Measurements from ENCODE around the gene E4F1. TPM values are rescaled to one million over a fixed set of nuclear protein-coding genes. Genes with fewer than 3 reads are reported as not detected.

E4F1 gene
- total RNA-seq, 1 experiment from 2014 or later: 34.4 TPM

- peak; percentile 60; the same call in 1 of the 2 replicates for TF ChIP-seq ARID4B (CRISPR knock-in tag; IDR thresholded peaks at IDR 0.05; ENCODE audit: borderline replicate concordance)
- TF ChIP-seq ZNF416 (CRISPR knock-in tag; IDR thresholded peaks at IDR 0.05): peak; percentile 87
- TF ChIP-seq, protein P1, sequence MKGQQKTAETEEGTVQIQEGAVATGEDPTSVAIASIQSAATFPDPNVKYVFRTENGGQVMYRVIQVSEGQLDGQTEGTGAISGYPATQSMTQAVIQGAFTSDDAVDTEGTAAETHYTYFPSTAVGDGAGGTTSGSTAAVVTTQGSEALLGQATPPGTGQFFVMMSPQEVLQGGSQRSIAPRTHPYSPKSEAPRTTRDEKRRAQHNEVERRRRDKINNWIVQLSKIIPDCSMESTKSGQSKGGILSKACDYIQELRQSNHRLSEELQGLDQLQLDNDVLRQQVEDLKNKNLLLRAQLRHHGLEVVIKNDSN (CRISPR knock-in tag; IDR thresholded peaks at IDR 0.05): no peak
- TF ChIP-seq, protein P2, sequence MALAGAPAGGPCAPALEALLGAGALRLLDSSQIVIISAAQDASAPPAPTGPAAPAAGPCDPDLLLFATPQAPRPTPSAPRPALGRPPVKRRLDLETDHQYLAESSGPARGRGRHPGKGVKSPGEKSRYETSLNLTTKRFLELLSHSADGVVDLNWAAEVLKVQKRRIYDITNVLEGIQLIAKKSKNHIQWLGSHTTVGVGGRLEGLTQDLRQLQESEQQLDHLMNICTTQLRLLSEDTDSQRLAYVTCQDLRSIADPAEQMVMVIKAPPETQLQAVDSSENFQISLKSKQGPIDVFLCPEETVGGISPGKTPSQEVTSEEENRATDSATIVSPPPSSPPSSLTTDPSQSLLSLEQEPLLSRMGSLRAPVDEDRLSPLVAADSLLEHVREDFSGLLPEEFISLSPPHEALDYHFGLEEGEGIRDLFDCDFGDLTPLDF (CRISPR knock-in tag; IDR thresholded peaks at IDR 0.05): no peak
- TF ChIP-seq JAZF1 (CRISPR knock-in tag; IDR thresholded peaks at IDR 0.05): no peak
- no peak for TF ChIP-seq KAT7 (CRISPR knock-in tag; IDR thresholded peaks at IDR 0.05; ENCODE audit: borderline replicate concordance)
- no peak for TF ChIP-seq ZNF219 (CRISPR knock-in tag; IDR thresholded peaks at IDR 0.05; ENCODE audit: borderline replicate concordance)
- no peak for TF ChIP-seq GTF2I (CRISPR knock-in tag; conservative IDR thresholded peaks at IDR 0.05)
- peak; percentile 89 for TF ChIP-seq FOXP4 (CRISPR knock-in tag; IDR thresholded peaks at IDR 0.05)
- TF ChIP-seq OVOL2 (CRISPR knock-in tag; IDR thresholded peaks at IDR 0.05; ENCODE audit: borderline replicate concordance): no peak
- TF ChIP-seq ZNF121 (CRISPR knock-in tag; IDR thresholded peaks at IDR 0.05): no peak
- TF ChIP-seq TEAD1 (CRISPR knock-in tag; IDR thresholded peaks at IDR 0.05): no peak; the same call in 1 of the 2 replicates
- TF ChIP-seq, protein P3, sequence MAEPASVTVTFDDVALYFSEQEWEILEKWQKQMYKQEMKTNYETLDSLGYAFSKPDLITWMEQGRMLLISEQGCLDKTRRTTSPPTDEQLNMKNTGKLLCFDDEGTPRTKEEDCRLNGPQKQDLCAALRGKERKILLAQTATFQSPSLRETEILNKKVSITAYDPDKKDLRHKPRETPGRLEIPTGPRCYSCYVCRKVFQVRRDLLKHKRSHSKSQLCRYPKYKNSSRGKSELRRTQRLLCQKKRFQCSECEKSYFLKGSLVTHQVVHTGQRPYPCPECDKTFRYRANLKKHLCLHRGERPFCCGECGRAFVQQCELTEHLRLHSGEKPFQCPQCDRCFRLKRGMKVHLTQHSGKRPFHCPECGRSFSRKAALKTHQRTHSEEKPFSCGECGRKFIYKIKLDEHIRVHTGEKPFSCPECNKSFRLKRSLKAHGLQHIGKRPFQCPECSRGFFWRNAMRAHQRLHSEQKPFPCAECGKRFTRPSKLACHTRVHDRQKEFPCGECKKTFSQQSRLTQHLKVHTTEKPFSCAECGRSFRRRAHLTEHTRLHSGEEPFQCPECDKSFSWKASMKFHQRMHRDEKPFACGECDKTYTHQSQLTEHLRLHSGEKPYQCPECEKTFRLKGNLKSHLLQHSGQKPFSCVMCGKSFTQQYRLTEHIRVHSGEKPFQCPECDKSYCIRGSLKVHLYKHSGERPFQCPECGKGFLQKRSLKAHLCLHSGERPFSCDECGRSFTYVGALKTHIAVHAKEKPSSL (CRISPR knock-in tag; conservative IDR thresholded peaks at IDR 0.05): no peak
- peak; percentile 54; the same call in 1 of the 2 replicates for TF ChIP-seq CREB1 (CRISPR knock-in tag; IDR thresholded peaks at IDR 0.05)
- no peak for TF ChIP-seq PRRX2 (CRISPR knock-in tag; IDR thresholded peaks at IDR 0.05)
These were observed at the start of gene E4F1 (continued) for GRCh38 chr16:2223221-2223941.

- H3K27ac Mint-ChIP-seq: no peak overlapping the region
- DNase-seq (ENCODE audit: low spot score) (no peak), ATAC-seq (no peak)
- H3K36me3 Mint-ChIP-seq: peaks cover 19% of the 10 kb centered on the region
- H3K9me3 Mint-ChIP-seq: no peaks in the 10 kb centered on the region
- ChIA-PET POLR2A (no interaction called here), CTCF (no interaction called here)
- H3K27me3 Mint-ChIP-seq (ENCODE audit: low read depth): no peaks in the 10 kb centered on the region
- H3K4me1 Mint-ChIP-seq: no peaks in the 10 kb centered on the region
- no peak overlapping the region for H3K4me3 Mint-ChIP-seq
- TF ChIP-seq, protein P3 (CRISPR knock-in tag; conservative IDR thresholded peaks at IDR 0.05): no peak
- TF ChIP-seq, protein P4, sequence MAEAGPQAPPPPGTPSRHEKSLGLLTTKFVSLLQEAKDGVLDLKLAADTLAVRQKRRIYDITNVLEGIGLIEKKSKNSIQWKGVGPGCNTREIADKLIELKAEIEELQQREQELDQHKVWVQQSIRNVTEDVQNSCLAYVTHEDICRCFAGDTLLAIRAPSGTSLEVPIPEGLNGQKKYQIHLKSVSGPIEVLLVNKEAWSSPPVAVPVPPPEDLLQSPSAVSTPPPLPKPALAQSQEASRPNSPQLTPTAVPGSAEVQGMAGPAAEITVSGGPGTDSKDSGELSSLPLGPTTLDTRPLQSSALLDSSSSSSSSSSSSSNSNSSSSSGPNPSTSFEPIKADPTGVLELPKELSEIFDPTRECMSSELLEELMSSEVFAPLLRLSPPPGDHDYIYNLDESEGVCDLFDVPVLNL (CRISPR knock-in tag; IDR thresholded peaks at IDR 0.05; ENCODE audit: borderline replicate concordance, low read depth): no peak
- no peak for TF ChIP-seq ZNF281 (CRISPR knock-in tag; IDR thresholded peaks at IDR 0.05)
- TF ChIP-seq JAZF1 (CRISPR knock-in tag; IDR thresholded peaks at IDR 0.05): no peak
These were observed 49.5 kb upstream of the E4F1 start for GRCh38 chr16:2173916-2174315.
